ENCODE measurements around the gene ZNF701. TPM values are rescaled to one million over a fixed set of nuclear protein-coding genes. Genes with fewer than 3 reads are reported as not detected.
"Not testable (repeated sequence)": the region's sequence is repeated elsewhere in the genome, so short reads cannot be mapped to it uniquely, and the experiment has no call there.

ZNF701 gene
- total RNA-seq, 1 donor from 2014 or later, result 22.8 TPM

DNA sequence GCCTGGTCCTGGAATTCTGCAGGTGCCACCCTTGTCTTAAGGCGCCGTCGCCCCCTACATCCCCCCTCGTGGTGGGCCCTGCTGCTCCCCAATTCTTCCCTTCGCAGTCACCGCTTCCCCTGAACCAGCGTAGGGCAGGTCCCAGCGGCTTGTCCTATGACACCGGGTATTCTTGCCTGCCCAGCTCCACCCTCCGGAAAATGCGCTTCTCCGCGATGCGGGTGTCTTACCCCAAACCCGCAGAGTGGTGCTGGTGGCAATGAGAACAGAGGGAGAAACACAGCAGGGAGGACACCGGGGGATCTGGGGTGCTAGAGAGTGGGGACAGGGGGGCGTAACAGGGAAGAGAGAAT is 33.7 kb upstream of the ZNF701 start:
- TF ChIP-seq, protein P1, sequence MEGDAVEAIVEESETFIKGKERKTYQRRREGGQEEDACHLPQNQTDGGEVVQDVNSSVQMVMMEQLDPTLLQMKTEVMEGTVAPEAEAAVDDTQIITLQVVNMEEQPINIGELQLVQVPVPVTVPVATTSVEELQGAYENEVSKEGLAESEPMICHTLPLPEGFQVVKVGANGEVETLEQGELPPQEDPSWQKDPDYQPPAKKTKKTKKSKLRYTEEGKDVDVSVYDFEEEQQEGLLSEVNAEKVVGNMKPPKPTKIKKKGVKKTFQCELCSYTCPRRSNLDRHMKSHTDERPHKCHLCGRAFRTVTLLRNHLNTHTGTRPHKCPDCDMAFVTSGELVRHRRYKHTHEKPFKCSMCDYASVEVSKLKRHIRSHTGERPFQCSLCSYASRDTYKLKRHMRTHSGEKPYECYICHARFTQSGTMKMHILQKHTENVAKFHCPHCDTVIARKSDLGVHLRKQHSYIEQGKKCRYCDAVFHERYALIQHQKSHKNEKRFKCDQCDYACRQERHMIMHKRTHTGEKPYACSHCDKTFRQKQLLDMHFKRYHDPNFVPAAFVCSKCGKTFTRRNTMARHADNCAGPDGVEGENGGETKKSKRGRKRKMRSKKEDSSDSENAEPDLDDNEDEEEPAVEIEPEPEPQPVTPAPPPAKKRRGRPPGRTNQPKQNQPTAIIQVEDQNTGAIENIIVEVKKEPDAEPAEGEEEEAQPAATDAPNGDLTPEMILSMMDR (IDR thresholded peaks at IDR 0.05; ENCODE audit: partially characterized antibody, unreplicated experiment), result no peak
- H3K27me3 Mint-ChIP-seq (ENCODE audit: unreplicated experiment), result no peaks in the 10 kb centered on the region
- peak overlapping the region; percentile 62 for H3K27ac Mint-ChIP-seq (ENCODE audit: unreplicated experiment)
- no peak for DNase-seq
- peaks cover 6% of the 10 kb centered on the region for H3K9me3 Mint-ChIP-seq (ENCODE audit: unreplicated experiment)
- peak overlapping the region; percentile 90 for H3K4me3 Mint-ChIP-seq (ENCODE audit: unreplicated experiment)
- H3K36me3 Mint-ChIP-seq (ENCODE audit: unreplicated experiment), result no peaks in the 10 kb centered on the region
- peaks cover 2% of the 10 kb centered on the region for H3K4me1 Mint-ChIP-seq (ENCODE audit: low read depth, unreplicated experiment)

DNA sequence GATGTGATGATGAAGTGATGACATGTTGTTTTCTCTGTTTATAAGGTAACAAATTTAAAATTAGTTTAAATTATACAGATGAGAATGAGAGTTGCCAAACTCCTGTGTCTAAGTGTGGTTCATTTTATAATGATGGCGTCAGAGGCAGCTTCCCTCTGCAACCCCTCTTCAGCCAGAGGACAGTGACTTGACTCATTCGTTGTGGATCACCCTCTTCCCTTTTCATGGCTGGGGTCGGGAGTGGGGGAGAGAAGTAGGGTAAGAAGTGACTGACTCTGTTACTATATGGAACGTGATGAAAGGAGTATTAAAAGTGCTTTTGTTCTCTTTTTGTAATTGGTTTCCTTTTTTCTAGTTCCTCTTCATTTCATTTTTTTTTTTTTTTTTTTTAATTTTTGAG is 31.3 kb upstream of the ZNF701 start:
- not testable (repeated sequence) for H3K4me3 Mint-ChIP-seq (ENCODE audit: unreplicated experiment); H3K27me3 Mint-ChIP-seq (ENCODE audit: unreplicated experiment); H3K9me3 Mint-ChIP-seq (ENCODE audit: unreplicated experiment); H3K4me1 Mint-ChIP-seq (ENCODE audit: low read depth, unreplicated experiment); H3K36me3 Mint-ChIP-seq (ENCODE audit: unreplicated experiment); DNase-seq; H3K27ac Mint-ChIP-seq (ENCODE audit: unreplicated experiment)

DNA sequence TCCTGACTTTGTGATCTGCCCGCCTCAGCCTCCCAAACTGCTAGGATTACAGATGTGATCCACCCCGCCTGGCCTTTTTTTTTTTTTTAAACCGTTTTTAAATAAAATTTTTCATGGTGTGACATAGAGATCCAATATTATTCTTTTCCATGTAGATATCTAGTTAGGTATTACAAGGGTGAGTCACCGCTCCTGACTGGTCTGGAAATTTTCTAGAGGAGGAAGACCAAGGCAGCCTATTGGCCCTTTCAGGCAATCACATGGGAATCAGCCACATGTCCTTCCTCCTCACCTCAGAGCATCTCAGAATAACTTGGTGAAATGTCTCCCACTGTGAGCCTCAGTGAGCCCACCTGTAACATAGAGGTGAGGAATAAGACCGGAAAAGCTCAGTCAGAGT is 28.9 kb upstream of the ZNF701 start:
- H3K27me3 Mint-ChIP-seq (ENCODE audit: unreplicated experiment); H3K27ac Mint-ChIP-seq (ENCODE audit: unreplicated experiment); H3K4me1 Mint-ChIP-seq (ENCODE audit: low read depth, unreplicated experiment); DNase-seq; H3K9me3 Mint-ChIP-seq (ENCODE audit: unreplicated experiment); H3K4me3 Mint-ChIP-seq (ENCODE audit: unreplicated experiment): not testable (repeated sequence)
- peaks cover 13% of the 10 kb centered on the region for H3K36me3 Mint-ChIP-seq (ENCODE audit: unreplicated experiment)

DNA sequence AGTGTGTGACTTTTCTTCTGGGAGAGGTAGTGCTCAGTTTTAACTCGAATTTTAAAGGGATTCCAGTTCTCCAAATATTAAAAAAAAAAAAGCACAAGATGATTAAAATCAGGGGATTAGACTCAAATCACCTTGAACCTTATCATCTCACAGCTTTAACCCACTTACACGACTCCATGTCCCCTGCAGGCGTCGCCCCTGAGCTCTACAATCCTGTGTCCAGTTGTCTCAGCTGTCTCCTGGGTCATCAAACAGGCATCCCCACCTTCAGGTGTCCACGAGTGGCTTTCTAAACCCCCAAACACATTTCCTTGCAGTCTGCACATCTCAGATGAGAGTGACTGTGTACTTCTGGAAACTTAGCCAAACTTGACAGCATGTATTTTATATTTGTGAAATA is 28.5 kb upstream of the ZNF701 start:
- Mint-ChIP-seq H3K4me3 (ENCODE audit: unreplicated experiment) (no peak overlapping the region), H3K27me3 (ENCODE audit: unreplicated experiment) (no peaks in the 10 kb centered on the region), H3K4me1 (ENCODE audit: low read depth, unreplicated experiment) (no peaks in the 10 kb centered on the region), H3K27ac (ENCODE audit: unreplicated experiment) (no peak overlapping the region), H3K36me3 (ENCODE audit: unreplicated experiment) (peaks cover 13% of the 10 kb centered on the region), H3K9me3 (ENCODE audit: unreplicated experiment) (no peaks in the 10 kb centered on the region)
- TF ChIP-seq, protein P1 (IDR thresholded peaks at IDR 0.05; ENCODE audit: partially characterized antibody, unreplicated experiment), result no peak
- no peak for DNase-seq

DNA sequence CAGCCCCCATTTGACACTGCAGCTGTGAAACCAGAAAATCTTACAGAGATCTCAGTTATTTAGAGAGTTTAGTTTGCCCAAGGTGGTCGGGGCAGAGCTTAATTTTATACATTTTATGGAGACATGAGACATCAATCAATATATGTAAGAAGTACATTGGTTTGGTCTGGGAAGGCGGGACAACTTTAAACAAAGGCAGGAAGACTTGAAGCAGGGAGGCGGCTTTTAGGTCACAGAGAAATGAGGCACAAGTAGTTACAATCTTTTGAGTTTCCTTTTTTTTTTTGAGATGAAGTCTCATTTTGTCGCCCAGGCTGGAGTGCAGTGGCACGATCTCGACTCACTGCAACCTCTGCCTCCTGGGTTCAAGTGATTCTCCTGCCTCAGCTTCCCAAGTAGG is 27.5 kb upstream of the ZNF701 start:
- H3K4me1 Mint-ChIP-seq (ENCODE audit: low read depth, unreplicated experiment); DNase-seq; H3K4me3 Mint-ChIP-seq (ENCODE audit: unreplicated experiment); H3K27me3 Mint-ChIP-seq (ENCODE audit: unreplicated experiment); H3K9me3 Mint-ChIP-seq (ENCODE audit: unreplicated experiment); H3K27ac Mint-ChIP-seq (ENCODE audit: unreplicated experiment): not testable (repeated sequence)
- peaks cover 13% of the 10 kb centered on the region for H3K36me3 Mint-ChIP-seq (ENCODE audit: unreplicated experiment)

DNA sequence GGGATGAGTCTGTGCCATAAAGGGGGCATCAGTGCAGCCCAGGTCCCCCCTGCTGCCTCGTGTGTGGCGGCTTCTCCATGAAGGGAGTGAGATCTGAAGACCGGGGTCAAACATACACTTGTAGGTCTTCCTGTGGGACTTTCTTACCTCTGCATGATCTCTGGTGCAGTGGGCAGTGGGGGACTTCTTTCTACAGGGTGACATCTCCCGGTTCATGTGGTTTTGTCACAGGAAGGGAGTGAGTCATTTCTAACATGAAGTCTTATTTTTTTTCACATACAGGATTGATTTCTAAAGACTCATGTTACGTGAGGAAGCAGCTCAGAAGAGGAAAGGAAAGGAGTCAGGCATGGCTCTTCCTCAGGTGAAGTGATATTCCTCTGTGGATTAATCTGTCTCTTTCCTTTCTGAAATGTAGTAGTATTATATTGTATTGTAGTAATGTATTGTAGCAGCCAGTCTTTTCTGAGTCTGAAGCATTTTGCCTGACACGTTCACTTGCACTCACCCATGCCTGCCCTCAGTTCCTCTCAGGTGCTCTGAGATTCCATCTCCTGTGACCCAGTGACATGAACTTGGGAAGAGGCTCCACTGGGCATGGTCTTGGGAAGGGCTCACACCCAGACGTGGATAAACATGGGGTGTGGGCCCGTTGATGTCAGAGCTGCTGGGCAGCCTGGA is 27.0 kb upstream of the ZNF701 start:
- no peaks in the 10 kb centered on the region for H3K9me3 Mint-ChIP-seq (ENCODE audit: unreplicated experiment)
- no peak overlapping the region for H3K4me3 Mint-ChIP-seq (ENCODE audit: unreplicated experiment)
- TF ChIP-seq, protein P1 (IDR thresholded peaks at IDR 0.05; ENCODE audit: partially characterized antibody, unreplicated experiment), result no peak
- DNase-seq, result no peak
- no peak overlapping the region for H3K27ac Mint-ChIP-seq (ENCODE audit: unreplicated experiment)
- peaks cover 13% of the 10 kb centered on the region for H3K36me3 Mint-ChIP-seq (ENCODE audit: unreplicated experiment)
- H3K4me1 Mint-ChIP-seq (ENCODE audit: low read depth, unreplicated experiment), result no peaks in the 10 kb centered on the region
- H3K27me3 Mint-ChIP-seq (ENCODE audit: unreplicated experiment), result no peaks in the 10 kb centered on the region

All from glutamatergic neuron (in vitro differentiated cells).